HCT116 (cell line): Measurements from ENCODE around the gene TMEM232. TPM values are rescaled to one million over a fixed set of nuclear protein-coding genes. Genes with fewer than 3 reads are reported as not detected.

ENCODE experiments used
- ATAC-seq: fragments of 200-7000 bp; cut with Tn5 transposase; 2 replicates; pipeline ENCODE4 v1.9.1; 2020; ENCODE audit warnings: mild to moderate bottlenecking, moderate library complexity
- BruUV-seq: library from RNA; stranded (reverse); fragments of 400-500 nt; replicated peaks from 2 replicates; lab custom pipeline; 2021; lab: Mats Ljungman, UMichigan
- CTCF ChIA-PET: fragments of 300-600 bp; sonication (Branson Sonifier 250); formaldehyde crosslinking; loops from one replicate; lab custom pipeline; 2021; ENCODE audit warnings: antibody characterized with exemption; lab: Charles Lee
- POLR2A ChIA-PET: fragments of 300-600, 350-600 bp; sonication (Branson Sonifier 250); formaldehyde crosslinking; loops from one replicate; lab custom pipeline; 2021; ENCODE audit warnings: antibody characterized with exemption; lab: Charles Lee
- RAD21 ChIA-PET, 2 experiments: fragments of 300-600 bp; sonication (Branson Sonifier 250); formaldehyde crosslinking; loops; one replicate each; lab custom pipeline; 2023; ENCODE audit warnings: low total read pairs in 2 of 2; ENCODE audit not compliant: uncharacterized antibody in 2 of 2, unreplicated experiment in 2 of 2, low non-redundant PET in 1 of 2; lab: Charles Lee
- DNase-seq: peaks from one replicate; pipeline ENCODE4 v3.0.0-alpha.2; 2010; ENCODE audit warnings: low read depth, low spot score
- H2AFZ ChIP-seq: fragments of 200-600 bp; shearing (Covaris generic), sonication (generic); 2 replicates; pipeline ENCODE4 v1.6.1; 2017; ENCODE audit warnings: low read depth, mixed run types, mixed read lengths, antibody characterized with exemption, low read length; ENCODE audit not compliant: poor library complexity, severe bottlenecking
- H3K27ac ChIP-seq: 2 replicates; pipeline ENCODE4 v1.5.1; 2012; ENCODE audit warnings: low read depth, low read length
- H3K27me3 ChIP-seq: fragments of 200-600 bp; sonication (generic); 2 replicates; pipeline ENCODE4 v1.6.1; 2016; ENCODE audit warnings: mixed run types, low read length, mixed read lengths; ENCODE audit not compliant: insufficient read depth
- H3K36me3 ChIP-seq, 2 experiments: fragments of 200-500 bp in 1 of 2; fragments of 200-600 bp in 1 of 2; sonication (Bioruptor generic) in 1 of 2; sonication (generic) in 1 of 2; 2 replicates each; pipeline versions ENCODE4 v1.5.1 to v1.6.1; 2014 to 2016; ENCODE audit warnings: low read length in 2 of 2, inconsistent platforms in 1 of 2, mixed read lengths in 1 of 2, mixed run types in 1 of 2; ENCODE audit not compliant: insufficient read depth in 2 of 2, control insufficient read depth in 1 of 2
- H3K4me1 ChIP-seq, 2 experiments: fragments of 200-600 bp in 1 of 2; sonication (generic) in 1 of 2; 2 replicates each; pipeline versions ENCODE4 v1.5.1 to v1.6.1; 2012 to 2017; ENCODE audit warnings: low read length in 2 of 2, inconsistent platforms in 1 of 2, mild to moderate bottlenecking in 1 of 2, mixed read lengths in 1 of 2, mixed run types in 1 of 2, moderate library complexity in 1 of 2; ENCODE audit not compliant: insufficient read depth in 2 of 2, control insufficient read depth in 1 of 2
- H3K4me2 ChIP-seq: fragments of 200-600 bp; sonication (generic); 2 replicates; pipeline ENCODE4 v1.6.1; 2017; ENCODE audit warnings: mixed run types, low read length, mixed read lengths
- H3K4me3 ChIP-seq, 2 experiments: fragments of 200-600 bp in 1 of 2; sonication (generic) in 1 of 2; replicated peaks in 1 of 2; 2 replicates each; pipeline ENCODE4 v1.5.1; 2011 to 2016; ENCODE audit warnings: low read length in 2 of 2, control low read depth in 1 of 2, low read depth in 1 of 2, mild to moderate bottlenecking in 1 of 2, mixed read lengths in 1 of 2, mixed run types in 1 of 2
- H3K79me2 ChIP-seq: fragments of 200-600 bp; sonication (generic); 2 replicates; pipeline ENCODE4 v1.6.1; 2017; ENCODE audit warnings: mild to moderate bottlenecking, mixed run types, low read length, moderate library complexity, mixed read lengths; ENCODE audit not compliant: insufficient read depth
- H3K9ac ChIP-seq: fragments of 200-600 bp; sonication (generic); 2 replicates; pipeline ENCODE4 v1.6.1; 2016; ENCODE audit warnings: low read length, mixed read lengths
- H3K9me2 ChIP-seq: fragments of 200-600 bp; sonication (generic), shearing (Covaris generic); 2 replicates; pipeline ENCODE4 v1.6.1; 2017; ENCODE audit warnings: mixed run types, mild to moderate bottlenecking, moderate library complexity; ENCODE audit not compliant: insufficient read depth
- H3K9me3 ChIP-seq, 2 experiments: fragments of 200-500 bp in 1 of 2; fragments of 200-600 bp in 1 of 2; sonication (Bioruptor generic) in 1 of 2; sonication (generic) in 1 of 2; 2 replicates each; pipeline ENCODE4 v1.6.1; 2014 to 2017; ENCODE audit warnings: low read length in 2 of 2, mixed read lengths in 2 of 2, inconsistent platforms in 1 of 2, low read depth in 1 of 2, mild to moderate bottlenecking in 1 of 2, mixed run types in 1 of 2, moderate library complexity in 1 of 2; ENCODE audit not compliant: control insufficient read depth in 1 of 2, insufficient read depth in 1 of 2
- H4K20me1 ChIP-seq: fragments of 200-600 bp; sonication (generic), shearing (Covaris generic); 2 replicates; pipeline ENCODE4 v1.6.1; 2017; ENCODE audit warnings: mixed run types, mild to moderate bottlenecking, moderate library complexity; ENCODE audit not compliant: insufficient read depth
- EGR1 ChIP-seq: IDR thresholded peaks from 2 replicates; pipeline ENCODE4 v1.6.1; 2012; ENCODE audit warnings: low read depth
- ELF1 ChIP-seq: IDR thresholded peaks from 2 replicates; pipeline ENCODE4 v1.6.1; 2012; ENCODE audit warnings: low read depth, borderline replicate concordance
- JUND ChIP-seq: IDR thresholded peaks from 2 replicates; pipeline ENCODE4 v1.6.1; 2012
- POLR2A ChIP-seq: IDR thresholded peaks from 2 replicates; pipeline ENCODE4 v1.7.0; 2011; ENCODE audit warnings: borderline replicate concordance; ENCODE audit not compliant: insufficient read depth, insufficient read length; ENCODE audit errors: extremely low read depth
- RAD21 ChIP-seq: IDR thresholded peaks from 2 replicates; pipeline ENCODE4 v1.6.1; 2012; ENCODE audit warnings: low read depth, mild to moderate bottlenecking
- SP1 ChIP-seq: IDR thresholded peaks from 2 replicates; pipeline ENCODE4 v1.6.1; 2012; ENCODE audit warnings: low read depth
- SRF ChIP-seq: IDR thresholded peaks from 2 replicates; pipeline ENCODE4 v1.6.1; 2012; ENCODE audit warnings: low read depth
- intact Hi-C: fragments of 100-400 bp; cut with micrococcal nuclease; formaldehyde crosslinking; loops from 2 replicates; pipeline ENCODE4 v1.10.0; 2022
- total RNA-seq: library from RNA; stranded (reverse); gene quantifications from one replicate; pipeline ENCODE4 v1.2.1, GENCODE V29; 2021; ENCODE audit not compliant: unreplicated experiment
- TF ChIP-seq, protein P1 (sequence below): IDR thresholded peaks from 2 replicates; pipeline ENCODE4 v1.6.1; 2012
- TF ChIP-seq, protein P2 (sequence below), 3 experiments: fragments of 200-600 bp in 1 of 3; sonication (generic) in 1 of 3; IDR thresholded peaks in 2 of 3; conservative IDR thresholded peaks in 1 of 3; 2 replicates each; pipeline ENCODE4 v1.5.1; 2012 to 2017; ENCODE audit warnings: low read depth in 2 of 3, low read length in 2 of 3, antibody characterized with exemption in 1 of 3, borderline replicate concordance in 1 of 3, control low read depth in 1 of 3, mild to moderate bottlenecking in 1 of 3, mixed read lengths in 1 of 3, mixed run types in 1 of 3, moderate library complexity in 1 of 3; ENCODE audit not compliant: insufficient read depth in 1 of 3
- TF ChIP-seq, protein P3 (sequence below): IDR thresholded peaks from 2 replicates; pipeline ENCODE4 v1.6.1; 2011; ENCODE audit warnings: mild to moderate bottlenecking, low read length, moderate library complexity; ENCODE audit not compliant: insufficient replicate concordance; ENCODE audit errors: extremely low read depth
- TF ChIP-seq, protein P4 (sequence below): IDR thresholded peaks from 2 replicates; pipeline ENCODE4 v1.6.1; 2012; ENCODE audit warnings: low read depth

Gene TMEM232
- total RNA-seq, 1 experiment from 2014 or later, result 1.2 TPM

DNA sequence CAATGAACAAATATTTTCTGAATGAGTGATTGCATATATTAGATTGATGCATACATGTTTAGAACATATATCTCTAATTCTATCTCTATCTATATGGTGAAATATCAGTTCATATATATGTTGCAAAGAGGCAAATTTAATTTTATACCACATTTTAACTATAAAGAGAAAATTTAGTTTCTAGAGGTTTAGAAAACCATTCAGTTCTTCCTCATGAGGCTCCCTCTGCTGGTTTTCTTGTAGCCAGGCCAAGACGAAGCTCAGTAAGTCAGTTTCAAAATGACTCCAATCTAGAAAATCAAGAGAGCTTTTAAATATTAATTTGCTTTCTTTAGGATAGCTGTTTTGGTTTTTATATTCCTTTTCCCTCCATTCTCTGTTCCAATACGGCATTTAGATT, 312.1 kb downstream of the TMEM232 start:
- TF ChIP-seq, protein P1, sequence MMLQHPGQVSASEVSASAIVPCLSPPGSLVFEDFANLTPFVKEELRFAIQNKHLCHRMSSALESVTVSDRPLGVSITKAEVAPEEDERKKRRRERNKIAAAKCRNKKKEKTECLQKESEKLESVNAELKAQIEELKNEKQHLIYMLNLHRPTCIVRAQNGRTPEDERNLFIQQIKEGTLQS, result no peak
- TF ChIP-seq, protein P2, sequence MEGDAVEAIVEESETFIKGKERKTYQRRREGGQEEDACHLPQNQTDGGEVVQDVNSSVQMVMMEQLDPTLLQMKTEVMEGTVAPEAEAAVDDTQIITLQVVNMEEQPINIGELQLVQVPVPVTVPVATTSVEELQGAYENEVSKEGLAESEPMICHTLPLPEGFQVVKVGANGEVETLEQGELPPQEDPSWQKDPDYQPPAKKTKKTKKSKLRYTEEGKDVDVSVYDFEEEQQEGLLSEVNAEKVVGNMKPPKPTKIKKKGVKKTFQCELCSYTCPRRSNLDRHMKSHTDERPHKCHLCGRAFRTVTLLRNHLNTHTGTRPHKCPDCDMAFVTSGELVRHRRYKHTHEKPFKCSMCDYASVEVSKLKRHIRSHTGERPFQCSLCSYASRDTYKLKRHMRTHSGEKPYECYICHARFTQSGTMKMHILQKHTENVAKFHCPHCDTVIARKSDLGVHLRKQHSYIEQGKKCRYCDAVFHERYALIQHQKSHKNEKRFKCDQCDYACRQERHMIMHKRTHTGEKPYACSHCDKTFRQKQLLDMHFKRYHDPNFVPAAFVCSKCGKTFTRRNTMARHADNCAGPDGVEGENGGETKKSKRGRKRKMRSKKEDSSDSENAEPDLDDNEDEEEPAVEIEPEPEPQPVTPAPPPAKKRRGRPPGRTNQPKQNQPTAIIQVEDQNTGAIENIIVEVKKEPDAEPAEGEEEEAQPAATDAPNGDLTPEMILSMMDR (IDR thresholded peaks at IDR 0.05 in 2 of 3, conservative IDR thresholded peaks at IDR 0.05 in 1 of 3; ENCODE audit: borderline replicate concordance in 1 of 3, insufficient read depth in 1 of 3, low read depth in 2 of 3, low read length in 2 of 3), result peak; percentile 3 to 39 (median 39); a peak in 4 of 6 replicates
- TF ChIP-seq POLR2A (no peak), RAD21 (peak; percentile 37; the same call in 1 of the 2 replicates)
- no TSS peak for BruUV-seq

DNA sequence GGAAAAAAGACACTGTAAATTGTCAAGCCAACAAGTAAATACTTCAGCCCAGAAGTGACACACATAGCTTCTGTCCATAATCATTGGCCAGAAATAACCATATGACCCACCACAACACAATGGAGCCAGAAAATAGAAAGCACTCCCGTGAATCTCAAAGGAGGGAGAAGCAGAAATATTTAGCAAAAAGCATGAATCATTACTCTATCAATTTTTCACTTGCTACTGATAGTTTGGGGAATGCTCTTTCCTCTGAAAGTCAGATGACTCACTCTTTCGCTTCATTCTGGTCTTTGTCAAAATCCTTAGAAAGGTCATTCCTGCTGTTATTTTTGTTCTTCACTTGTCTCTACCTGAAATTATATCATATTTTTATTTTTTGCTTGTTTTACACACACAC, 312.6 kb downstream of the TMEM232 start:
- TF ChIP-seq, protein P3, sequence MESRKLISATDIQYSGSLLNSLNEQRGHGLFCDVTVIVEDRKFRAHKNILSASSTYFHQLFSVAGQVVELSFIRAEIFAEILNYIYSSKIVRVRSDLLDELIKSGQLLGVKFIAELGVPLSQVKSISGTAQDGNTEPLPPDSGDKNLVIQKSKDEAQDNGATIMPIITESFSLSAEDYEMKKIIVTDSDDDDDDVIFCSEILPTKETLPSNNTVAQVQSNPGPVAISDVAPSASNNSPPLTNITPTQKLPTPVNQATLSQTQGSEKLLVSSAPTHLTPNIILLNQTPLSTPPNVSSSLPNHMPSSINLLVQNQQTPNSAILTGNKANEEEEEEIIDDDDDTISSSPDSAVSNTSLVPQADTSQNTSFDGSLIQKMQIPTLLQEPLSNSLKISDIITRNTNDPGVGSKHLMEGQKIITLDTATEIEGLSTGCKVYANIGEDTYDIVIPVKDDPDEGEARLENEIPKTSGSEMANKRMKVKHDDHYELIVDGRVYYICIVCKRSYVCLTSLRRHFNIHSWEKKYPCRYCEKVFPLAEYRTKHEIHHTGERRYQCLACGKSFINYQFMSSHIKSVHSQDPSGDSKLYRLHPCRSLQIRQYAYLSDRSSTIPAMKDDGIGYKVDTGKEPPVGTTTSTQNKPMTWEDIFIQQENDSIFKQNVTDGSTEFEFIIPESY, result no peak
- TF ChIP-seq EGR1, result no peak
- TF ChIP-seq RAD21, result no peak
- no peak for TF ChIP-seq ELF1
- TF ChIP-seq JUND, result no peak
- TF ChIP-seq, protein P4, sequence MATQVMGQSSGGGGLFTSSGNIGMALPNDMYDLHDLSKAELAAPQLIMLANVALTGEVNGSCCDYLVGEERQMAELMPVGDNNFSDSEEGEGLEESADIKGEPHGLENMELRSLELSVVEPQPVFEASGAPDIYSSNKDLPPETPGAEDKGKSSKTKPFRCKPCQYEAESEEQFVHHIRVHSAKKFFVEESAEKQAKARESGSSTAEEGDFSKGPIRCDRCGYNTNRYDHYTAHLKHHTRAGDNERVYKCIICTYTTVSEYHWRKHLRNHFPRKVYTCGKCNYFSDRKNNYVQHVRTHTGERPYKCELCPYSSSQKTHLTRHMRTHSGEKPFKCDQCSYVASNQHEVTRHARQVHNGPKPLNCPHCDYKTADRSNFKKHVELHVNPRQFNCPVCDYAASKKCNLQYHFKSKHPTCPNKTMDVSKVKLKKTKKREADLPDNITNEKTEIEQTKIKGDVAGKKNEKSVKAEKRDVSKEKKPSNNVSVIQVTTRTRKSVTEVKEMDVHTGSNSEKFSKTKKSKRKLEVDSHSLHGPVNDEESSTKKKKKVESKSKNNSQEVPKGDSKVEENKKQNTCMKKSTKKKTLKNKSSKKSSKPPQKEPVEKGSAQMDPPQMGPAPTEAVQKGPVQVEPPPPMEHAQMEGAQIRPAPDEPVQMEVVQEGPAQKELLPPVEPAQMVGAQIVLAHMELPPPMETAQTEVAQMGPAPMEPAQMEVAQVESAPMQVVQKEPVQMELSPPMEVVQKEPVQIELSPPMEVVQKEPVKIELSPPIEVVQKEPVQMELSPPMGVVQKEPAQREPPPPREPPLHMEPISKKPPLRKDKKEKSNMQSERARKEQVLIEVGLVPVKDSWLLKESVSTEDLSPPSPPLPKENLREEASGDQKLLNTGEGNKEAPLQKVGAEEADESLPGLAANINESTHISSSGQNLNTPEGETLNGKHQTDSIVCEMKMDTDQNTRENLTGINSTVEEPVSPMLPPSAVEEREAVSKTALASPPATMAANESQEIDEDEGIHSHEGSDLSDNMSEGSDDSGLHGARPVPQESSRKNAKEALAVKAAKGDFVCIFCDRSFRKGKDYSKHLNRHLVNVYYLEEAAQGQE, result no peak
- TF ChIP-seq SP1, result no peak
- TF ChIP-seq SRF, result no peak
- H3K36me3 ChIP-seq, result no peaks in the 10 kb centered on the region
- DNase-seq (no peak), ATAC-seq (no peak)
- H3K9ac ChIP-seq, result no peak overlapping the region
- no peaks in the 10 kb centered on the region for H3K9me3 ChIP-seq
- H3K27me3 ChIP-seq, result no peaks in the 10 kb centered on the region
- H4K20me1 ChIP-seq, result no peaks in the 10 kb centered on the region
- H3K27ac ChIP-seq, result no peak overlapping the region
- H3K4me1 ChIP-seq, result no peaks in the 10 kb centered on the region
- H3K9me2 ChIP-seq, result no peaks in the 10 kb centered on the region
- no peak overlapping the region for H2AFZ ChIP-seq
- BruUV-seq, result no TSS peak
- no peaks in the 10 kb centered on the region for H3K79me2 ChIP-seq
- no peak overlapping the region for H3K4me2 ChIP-seq
- intact Hi-C loops, result no loop called here
- no peak overlapping the region for H3K4me3 ChIP-seq
- POLR2A ChIA-PET, result no interaction called here
- RAD21 ChIA-PET, result interaction anchor here in 1 of 2 experiments (0.6 kb wide), 1 partner anchor 454 kb away, joined by 3 read pairs; no protein-coding TSS in a partner anchor
- CTCF ChIA-PET, result interaction anchor here (0.9 to 1.3 kb wide), 4 partner anchors 10 to 369 kb away, joined by 3 to 5 read pairs (median 3); no protein-coding TSS in a partner anchor

More for the DNA sequence above, 312.1 kb downstream of the TMEM232 start:
- no peak overlapping the region for H2AFZ ChIP-seq
- CTCF ChIA-PET, result interaction anchor here (0.8 to 1.3 kb wide), 5 partner anchors 9 to 369 kb away, joined by 3 to 5 read pairs (median 3); no protein-coding TSS in a partner anchor
- H3K4me3 ChIP-seq, result no peak overlapping the region
- no peaks in the 10 kb centered on the region for H3K79me2 ChIP-seq
- POLR2A ChIA-PET, result no interaction called here
- H3K9me2 ChIP-seq, result no peaks in the 10 kb centered on the region
- H3K9ac ChIP-seq, result no peak overlapping the region
- H3K36me3 ChIP-seq, result no peaks in the 10 kb centered on the region
- intact Hi-C loops, result no loop called here
- RAD21 ChIA-PET, result interaction anchor here in 1 of 2 experiments (0.6 kb wide), 1 partner anchor 454 kb away, joined by 3 read pairs; no protein-coding TSS in a partner anchor
- H3K4me1 ChIP-seq, result no peaks in the 10 kb centered on the region
- no peaks in the 10 kb centered on the region for H3K9me3 ChIP-seq
- no peak overlapping the region for H3K4me2 ChIP-seq
- ATAC-seq, result no peak
- no peaks in the 10 kb centered on the region for H4K20me1 ChIP-seq
- no peaks in the 10 kb centered on the region for H3K27me3 ChIP-seq
- DNase-seq, result no peak
- H3K27ac ChIP-seq, result no peak overlapping the region
